GM21576 (cell line): ENCODE results near the gene CPN1.

Source experiments
- ATAC-seq: cut with Tn5 transposase; IDR thresholded peaks from one replicate; pipeline ENCODE4 v1.9.1; 2021; ENCODE audit warnings: mild to moderate bottlenecking, moderate library complexity; ENCODE audit not compliant: unreplicated experiment

The CPN1 gene

GRCh38 chr10:99999319-100000108 is 82.2 kb downstream of the CPN1 start:
- ATAC-seq: no peak

- no peak for ATAC-seq
These were observed 82.8 kb downstream of the CPN1 start for GRCh38 chr10:99998889-99999288.

GRCh38 chr10:99996671-99997648 is 84.7 kb downstream of the CPN1 start:
- no peak for ATAC-seq

GRCh38 chr10:99995713-99996112 is 86.0 kb downstream of the CPN1 start:
- no peak for ATAC-seq

- no peak for ATAC-seq
These were observed 86.4 kb downstream of the CPN1 start for GRCh38 chr10:99995269-99995668.

GRCh38 chr10:99994801-99995200 is 86.9 kb downstream of the CPN1 start:
- ATAC-seq: no peak

GRCh38 chr10:99993701-99994689 is 87.7 kb downstream of the CPN1 start:
- peak; percentile 86 for ATAC-seq
